SK-N-MC (cell line): ENCODE data around the gene INPP4B.

Experiments
- EZH2 ChIP-seq: fragments of 200-600 bp; sonication (generic); IDR thresholded peaks from one replicate; pipeline ENCODE4 v1.6.1; 2017; ENCODE audit warnings: antibody characterized with exemption
- FOXP2 ChIP-seq: optimal IDR thresholded peaks from 2 replicates; pipeline ENCODE3; 2011; ENCODE audit warnings: mild to moderate bottlenecking, moderate library complexity; ENCODE audit not compliant: insufficient read depth; ENCODE audit errors: extremely low read length, control extremely low read depth
- POLR2AphosphoS5 ChIP-seq: IDR thresholded peaks from 2 replicates; pipeline ENCODE4 v1.6.1; 2012; ENCODE audit warnings: mild to moderate bottlenecking, low read depth, low read length, borderline replicate concordance

DNA sequence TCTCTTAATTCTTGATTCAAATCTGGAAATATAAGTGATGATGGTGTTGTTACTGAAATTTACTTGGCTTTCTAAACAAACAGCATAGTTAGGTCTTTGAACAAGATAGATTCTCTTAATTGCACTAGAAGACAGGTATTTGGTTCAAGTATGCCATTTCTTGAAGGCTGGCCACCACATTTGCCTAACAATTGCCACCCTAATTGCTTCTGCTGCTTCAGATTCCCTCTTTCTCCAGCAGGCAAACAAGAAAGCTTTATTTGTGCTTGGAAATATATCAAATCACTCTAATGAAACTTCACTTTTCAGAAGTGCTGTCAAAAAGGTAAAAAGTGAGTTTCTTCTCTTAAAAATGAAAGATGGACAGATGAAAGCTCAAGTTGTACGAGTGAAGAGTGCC lies 418.6 kb downstream of the INPP4B start:
- TF ChIP-seq POLR2AphosphoS5 (no peak), EZH2 (no peak), FOXP2 (no peak)
